Astrocyte of the cerebellum (primary cell): Measurements from ENCODE around the gene ZNF503.

Experiments
- DNase-seq: peaks from one replicate; pipeline ENCODE4 v3.0.0-alpha.2; 2011; ENCODE audit warnings: low read depth
- H3K4me3 ChIP-seq: 2 replicates; pipeline ENCODE4 v1.5.1; 2011; ENCODE audit warnings: mild to moderate bottlenecking, low read depth, low read length, moderate library complexity
- CTCF ChIP-seq: IDR thresholded peaks from 2 replicates; pipeline ENCODE4 v1.5.1; 2012; ENCODE audit warnings: low read length, low read depth, moderate library complexity, mild to moderate bottlenecking; ENCODE audit errors: missing control alignments
- in situ Hi-C: cut with HindIII; loops from 2 replicates; pipeline ENCODE4 v1.10.0; 2017; ENCODE audit warnings: low sequenced_read_pairs

The ZNF503 gene

GRCh38 chr10:75405598-75406461 is 4.3 kb upstream of the ZNF503 start:
- no peak for DNase-seq
- in situ Hi-C loops, result loop anchor here (10.0 kb wide), 1 partner anchor 629 kb away; no protein-coding TSS in a partner anchor
- H3K4me3 ChIP-seq, result peak overlapping the region; percentile 100
- TF ChIP-seq CTCF, result no peak

GRCh38 chr10:75404815-75405597 is 3.4 kb upstream of the ZNF503 start:
- H3K4me3 ChIP-seq, result peak overlapping the region; percentile 100
- in situ Hi-C loops, result loop anchor here (10.0 kb wide), 1 partner anchor 630 kb away; no protein-coding TSS in a partner anchor
- DNase-seq, result no peak
- TF ChIP-seq CTCF, result peak; percentile 13

GRCh38 chr10:75403939-75404814 is 2.6 kb upstream of the ZNF503 start:
- TF ChIP-seq CTCF, result no peak
- DNase-seq, result no peak
- peak overlapping the region; percentile 100 for H3K4me3 ChIP-seq
- in situ Hi-C loops, result loop anchor here (10.0 kb wide), 1 partner anchor 631 kb away; no protein-coding TSS in a partner anchor

- in situ Hi-C loops, result loop anchor here (10.0 kb wide), 1 partner anchor 631 kb away; no protein-coding TSS in a partner anchor
- H3K4me3 ChIP-seq, result peak overlapping the region; percentile 100
- no peak for TF ChIP-seq CTCF
- DNase-seq, result no peak
Observed at GRCh38 chr10:75403144-75403938, 1.8 kb upstream of the ZNF503 start.

- in situ Hi-C loops, result loop anchor here (10.0 kb wide), 1 partner anchor 632 kb away; no protein-coding TSS in a partner anchor
- peak overlapping the region; percentile 100 for H3K4me3 ChIP-seq
- no peak for TF ChIP-seq CTCF
- no peak for DNase-seq
Observed at GRCh38 chr10:75402486-75403143, 1.1 kb upstream of the ZNF503 start.
